ENCODE results near the gene DSE.

DSE gene

DNA sequence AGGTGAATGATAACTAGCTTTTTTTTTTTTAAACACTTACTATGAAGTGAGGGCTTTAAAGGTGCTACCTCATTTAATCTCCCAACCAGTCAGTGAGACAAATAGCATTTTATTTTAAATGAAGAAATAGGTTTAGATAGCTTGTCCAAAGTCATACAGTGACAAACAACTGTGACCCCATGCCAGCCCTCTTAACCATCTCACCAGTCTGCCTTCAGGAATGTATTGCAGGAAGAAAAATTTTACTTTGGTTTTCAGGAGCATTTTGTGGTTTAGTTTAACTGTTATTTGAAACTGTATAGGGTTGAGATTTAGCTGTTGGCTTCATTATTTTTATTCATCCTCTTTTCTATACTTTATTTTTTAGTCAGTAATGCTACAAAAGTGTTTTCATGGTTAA lies 18.6 kb downstream of the DSE start:
- DNase-seq, result peak; percentile 26

DNA sequence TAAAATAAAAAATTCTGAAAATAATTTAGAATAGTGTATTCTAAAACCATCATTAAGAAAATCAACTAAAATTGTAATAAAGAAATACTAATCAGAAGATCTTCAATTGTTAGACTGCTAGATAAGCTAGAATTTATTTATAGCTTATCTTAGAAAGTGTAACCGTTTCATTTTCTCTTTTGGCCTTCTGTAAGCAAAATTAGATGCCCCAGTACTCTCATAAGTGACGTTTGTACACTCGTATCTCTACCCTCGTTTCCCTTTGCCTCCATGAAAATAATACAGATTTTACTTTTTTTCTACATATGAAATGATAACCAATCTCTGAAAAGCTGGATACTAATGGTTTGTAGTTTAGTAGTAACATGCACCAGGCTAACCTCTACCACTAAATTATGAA lies 19.8 kb downstream of the DSE start:
- no peak for DNase-seq

DNA sequence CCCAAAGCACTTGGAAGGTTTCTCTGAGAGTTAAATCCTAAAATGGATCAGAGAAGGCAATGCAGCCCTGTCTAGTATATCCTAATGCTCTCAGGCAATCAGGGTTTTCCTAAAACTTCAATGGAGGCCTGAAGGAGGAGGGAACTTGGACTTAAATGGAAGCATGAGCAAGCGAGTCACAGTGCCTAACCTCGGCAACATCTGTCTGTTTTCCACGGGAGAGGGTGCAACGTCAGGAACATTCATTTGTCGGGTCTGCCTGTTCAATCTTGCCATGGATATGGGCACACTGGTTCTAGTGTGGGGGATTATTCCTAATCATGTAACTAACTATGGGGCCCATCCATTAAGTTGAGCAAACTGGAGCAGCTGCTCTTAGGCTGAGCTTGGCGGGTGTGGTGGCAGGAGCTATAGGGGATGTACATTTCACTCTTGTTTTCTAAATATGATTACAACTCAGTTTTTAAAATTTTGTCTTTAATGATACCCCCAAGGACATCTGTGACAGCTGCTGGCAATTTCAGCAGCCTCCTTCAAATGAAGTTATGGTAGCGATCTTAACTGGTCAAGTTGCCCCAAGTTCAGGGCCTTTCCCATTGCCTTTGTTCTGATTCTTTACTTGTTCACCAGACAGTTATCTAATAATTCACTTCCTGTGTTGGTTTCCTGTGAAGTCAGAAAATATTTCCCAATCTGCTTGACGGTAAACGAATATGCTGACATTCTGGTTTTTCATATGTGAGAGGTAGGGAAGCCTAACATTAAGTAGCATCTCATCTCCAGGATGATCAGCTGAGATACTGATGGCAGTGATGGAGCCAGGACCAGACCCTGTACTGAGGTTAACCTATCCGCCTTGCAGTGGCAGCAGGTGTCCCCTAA lies 21.6 kb downstream of the DSE start:
- peak; percentile 36 for DNase-seq

DNA sequence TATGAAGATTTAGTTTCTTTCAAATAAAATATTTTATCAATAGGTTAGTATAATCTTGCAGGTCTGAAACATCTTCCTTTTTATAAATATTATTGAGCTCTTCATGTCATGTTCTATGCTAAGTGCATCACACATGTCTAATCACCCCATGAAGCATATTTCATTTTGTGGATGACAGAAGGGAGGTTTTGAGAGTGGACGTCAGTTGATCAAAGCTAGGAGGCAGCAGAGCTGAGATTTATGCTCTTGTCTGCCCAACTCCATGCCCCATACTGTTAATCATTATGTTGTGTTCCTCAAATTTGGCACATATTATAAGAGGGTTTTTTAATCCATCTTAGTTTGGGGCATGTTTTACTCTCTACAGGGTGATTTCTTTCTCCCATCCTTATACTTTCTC lies 22.7 kb downstream of the DSE start:
- no peak for DNase-seq

DNA sequence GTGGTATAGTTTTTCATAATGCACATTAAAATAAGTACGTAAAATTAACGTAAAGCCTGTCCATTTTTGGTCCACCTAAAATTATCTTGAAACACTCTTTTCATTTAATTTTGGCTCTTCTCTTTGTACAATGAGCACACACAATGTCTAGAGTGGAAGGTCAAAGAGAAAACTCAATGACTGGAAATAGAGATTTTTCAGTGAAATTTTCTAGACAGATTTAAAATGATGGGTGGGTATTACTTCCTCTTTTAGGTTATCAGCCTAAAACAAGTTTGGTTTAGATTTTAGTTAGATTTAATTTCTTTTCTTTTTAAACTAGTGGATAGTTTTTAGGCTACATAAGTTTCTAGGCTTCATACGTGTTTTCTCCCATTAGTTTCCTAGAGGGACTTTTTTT lies 24.9 kb downstream of the DSE start:
- no peak for DNase-seq

DNA sequence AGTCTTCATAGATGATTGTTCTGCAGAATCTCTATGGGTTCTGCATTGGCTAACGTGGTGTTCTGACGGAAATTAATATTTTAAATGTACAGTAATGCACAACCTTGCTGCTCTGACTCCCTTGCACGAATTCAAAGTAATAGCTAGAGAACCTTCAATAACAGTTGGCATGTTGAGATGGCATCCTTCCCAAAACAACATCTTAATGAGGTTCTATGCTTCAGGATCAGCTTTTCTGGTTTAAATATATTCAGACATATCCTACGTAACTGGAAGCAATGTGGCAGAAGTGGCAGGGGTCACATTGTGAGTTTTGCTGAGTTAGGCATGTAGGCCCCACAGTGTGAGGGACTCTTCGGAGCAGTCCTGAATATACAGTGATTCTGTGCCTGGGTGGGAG lies 25.7 kb downstream of the DSE start:
- DNase-seq, result no peak

DNA sequence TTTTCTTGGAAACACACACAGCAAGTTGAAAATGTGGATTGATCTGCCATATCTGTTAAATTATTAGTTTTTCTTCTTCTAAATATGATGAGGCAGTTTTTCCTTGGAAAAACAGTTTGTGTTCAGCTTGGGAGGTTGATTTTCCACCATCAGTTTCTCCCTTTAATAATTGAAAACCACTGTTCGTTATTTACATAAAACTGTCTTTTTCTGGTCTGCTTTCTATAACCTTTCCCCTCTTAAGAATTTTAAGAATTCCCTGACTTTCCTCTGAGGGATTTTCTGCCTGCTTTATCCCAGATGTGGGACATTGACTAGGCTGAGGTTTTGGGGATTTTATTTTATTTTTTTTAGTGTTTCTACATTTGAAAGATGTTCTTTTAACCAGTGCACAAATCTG lies 27.2 kb downstream of the DSE start:
- peak; percentile 77 for DNase-seq

DNA sequence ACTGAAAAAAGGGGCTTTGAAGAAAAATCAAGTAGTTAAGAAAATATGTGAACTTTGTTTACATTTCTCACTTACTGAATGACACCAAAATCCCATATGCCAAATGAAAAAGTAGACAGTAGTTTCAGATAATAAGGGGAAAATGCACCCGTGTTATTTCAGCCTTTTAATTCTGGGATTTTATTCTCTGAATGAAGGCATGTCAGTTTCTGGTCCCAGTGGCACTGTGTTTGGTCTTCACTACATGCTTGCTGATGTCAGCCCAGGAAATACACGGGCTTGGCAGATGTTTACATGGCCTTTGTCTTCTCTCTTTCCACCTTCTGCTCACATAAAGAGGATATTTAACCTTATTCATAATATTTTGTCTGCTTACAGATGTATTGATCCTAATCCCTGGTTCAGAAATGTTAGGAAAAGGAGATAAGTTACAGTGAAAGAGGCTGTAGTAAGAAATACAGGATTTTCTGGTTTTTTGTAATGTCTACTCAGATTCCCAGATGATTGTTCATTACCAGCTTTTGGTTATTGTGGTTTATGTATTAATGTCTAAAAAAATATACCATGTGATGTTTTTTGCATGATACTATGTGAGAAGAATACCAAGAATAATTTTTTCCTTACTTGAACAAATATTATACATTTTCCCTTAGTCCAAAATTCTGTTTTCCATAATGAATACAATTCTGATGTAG lies 27.7 kb downstream of the DSE start:
- peak; percentile 60 for DNase-seq

DNA sequence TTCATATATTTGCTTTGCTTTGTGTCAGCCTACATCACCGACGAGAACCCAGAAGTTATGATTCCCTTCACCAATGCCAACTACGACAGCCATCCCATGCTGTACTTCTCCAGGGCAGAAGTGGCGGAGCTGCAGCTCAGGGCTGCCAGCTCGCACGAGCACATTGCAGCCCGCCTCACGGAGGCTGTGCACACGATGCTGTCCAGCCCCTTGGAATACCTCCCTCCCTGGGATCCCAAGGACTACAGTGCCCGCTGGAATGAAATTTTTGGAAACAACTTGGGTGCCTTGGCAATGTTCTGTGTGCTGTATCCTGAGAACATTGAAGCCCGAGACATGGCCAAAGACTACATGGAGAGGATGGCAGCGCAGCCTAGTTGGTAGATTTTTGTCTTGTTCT lies 28.5 kb downstream of the DSE start:
- DNase-seq, result no peak

DNA sequence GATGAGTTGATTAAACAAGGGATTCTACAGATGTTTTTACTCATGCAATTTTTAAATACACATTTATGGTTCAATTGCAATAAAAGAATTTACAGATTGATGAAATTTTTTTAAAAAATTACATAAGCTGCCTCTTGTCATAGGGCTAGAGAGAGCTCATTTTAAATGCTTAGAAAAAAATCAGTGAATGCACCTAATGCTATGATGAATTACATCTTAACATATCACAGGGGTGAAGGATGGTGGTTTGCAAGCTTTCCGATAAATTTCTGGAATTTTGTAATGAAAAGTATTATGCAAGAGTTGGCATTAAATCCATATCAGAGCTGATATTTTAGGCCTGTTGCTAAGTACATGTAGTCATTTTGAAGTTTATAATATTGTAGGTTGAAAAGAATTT lies 29.6 kb downstream of the DSE start:
- DNase-seq, result no peak

DNA sequence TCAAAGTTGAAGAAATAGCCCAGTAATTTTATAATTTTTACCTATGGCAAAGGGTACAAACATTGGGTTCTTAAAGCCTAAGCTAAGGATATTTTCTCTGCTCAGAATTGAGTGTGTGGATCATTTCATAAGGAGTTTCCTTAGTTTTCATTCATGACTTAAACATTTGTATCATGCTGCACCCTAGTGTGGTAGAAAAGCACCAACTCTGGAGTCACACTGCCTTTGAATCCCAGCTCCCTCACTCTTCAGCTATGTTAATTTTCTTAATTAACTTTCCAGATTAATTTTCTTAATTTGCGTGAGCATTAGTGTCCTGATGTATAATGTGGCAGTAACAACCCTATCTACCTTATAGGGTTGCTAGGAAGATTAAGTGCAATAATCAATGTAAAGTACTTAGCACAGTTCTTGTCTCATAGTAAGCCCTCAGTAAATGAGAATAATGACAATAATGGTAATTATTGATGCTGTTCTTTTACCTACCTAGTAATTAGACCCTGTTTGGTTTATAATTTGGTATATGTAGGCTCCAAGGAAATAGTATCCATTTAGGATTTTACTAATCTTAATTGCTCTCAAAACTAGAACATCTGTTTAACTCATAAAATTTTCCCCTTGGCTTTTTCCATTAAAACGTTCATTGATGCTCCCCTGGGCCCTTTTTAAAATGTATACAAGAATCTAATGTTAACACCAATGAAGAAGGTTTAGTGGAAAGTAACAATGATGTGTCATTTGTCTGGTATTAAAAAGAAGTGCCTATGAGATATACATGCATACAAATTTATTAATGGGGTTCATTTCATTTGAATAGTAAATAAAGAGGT lies 31.6 kb downstream of the DSE start:
- no peak for DNase-seq

DNA sequence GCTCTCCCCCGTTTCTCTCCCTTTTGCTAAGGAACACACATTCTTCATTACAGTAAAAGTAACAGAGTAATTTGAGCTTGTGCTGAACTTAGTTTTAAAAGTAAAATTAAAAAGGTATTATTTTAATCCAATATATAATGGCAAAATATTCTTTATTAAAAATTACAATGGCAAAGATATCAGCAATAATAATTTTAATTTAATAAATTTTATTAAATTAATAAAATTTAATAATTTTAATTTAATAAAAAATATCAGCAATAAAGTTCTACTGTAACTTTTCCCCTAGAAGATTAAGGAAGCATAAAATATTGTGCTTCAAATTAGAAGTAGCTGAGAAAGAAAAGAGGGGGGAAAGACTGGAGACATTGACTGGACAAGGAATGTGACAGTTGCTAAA lies 32.5 kb downstream of the DSE start:
- DNase-seq, result no peak

DNA sequence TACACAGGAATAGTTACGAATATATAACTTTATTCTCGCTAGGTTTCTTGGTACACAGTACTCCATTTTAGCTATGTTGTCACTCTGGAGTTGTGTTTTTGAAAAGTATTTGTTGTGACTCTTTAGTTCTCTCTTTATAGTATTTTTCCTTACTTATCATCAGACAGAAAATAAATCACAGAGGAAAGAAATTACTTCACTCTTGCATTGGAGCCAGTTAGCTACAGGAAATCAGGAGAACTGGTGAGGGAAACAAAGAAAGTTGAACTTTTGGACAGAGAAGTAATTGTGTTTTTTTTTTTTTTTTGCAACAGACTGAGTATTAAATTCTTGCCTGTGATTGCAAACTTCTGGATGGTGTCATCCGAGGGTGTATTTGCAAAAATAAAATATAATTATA lies 33.9 kb downstream of the DSE start:
- no peak for DNase-seq

DNA sequence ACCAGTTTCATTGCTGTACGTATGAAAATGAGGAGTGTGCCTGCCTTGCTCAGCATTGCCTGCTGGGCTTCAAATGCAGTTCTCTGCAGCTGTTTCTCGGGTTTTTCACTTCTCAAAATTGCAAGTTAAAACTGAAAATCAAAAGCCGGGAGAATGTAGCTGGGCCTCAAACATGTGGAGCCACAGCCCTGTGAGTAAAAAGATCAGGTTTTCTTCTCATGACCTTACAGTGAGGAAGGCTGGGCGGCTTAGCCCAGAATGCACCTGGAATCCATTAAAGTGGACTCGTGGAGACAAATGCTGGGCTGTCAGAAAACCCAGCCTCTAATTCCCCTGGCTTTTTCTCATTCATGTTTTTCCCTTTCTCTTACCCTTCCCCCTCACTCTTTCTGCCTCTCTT lies 34.4 kb downstream of the DSE start:
- peak; percentile 43 for DNase-seq

DNA sequence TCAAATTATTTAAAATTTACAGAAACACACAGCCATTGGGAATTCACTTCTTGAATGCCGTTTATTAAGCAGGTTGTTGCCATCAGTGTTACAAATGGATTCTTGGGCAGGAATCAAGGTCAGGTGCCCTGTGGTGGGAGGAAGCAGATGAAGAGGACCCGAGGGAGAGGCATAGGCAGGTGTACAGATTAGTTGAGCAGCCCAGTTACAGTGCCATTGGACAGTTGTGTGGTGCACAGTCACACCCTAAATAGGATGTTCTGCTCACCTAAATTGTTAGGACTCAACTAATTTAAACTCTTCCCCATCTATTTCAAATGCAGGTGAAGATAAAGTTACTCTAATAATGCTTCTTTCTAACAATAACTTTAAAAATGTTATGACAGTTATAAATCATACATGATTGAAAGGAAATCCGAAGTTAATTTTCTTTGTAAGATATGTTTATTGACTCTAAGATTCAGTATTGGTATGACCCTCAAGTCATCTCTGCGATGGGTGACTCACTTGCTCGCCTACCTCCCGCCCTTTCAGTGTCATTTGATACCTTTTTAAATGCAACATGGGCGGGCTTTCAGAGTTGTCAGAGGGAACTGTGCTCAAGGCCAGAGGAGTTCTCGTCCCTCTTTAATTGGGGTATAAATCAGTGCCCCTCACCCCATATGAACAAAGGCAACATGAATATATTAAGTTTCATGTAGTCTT lies 35.1 kb downstream of the DSE start:
- peak; percentile 81 for DNase-seq

DNA sequence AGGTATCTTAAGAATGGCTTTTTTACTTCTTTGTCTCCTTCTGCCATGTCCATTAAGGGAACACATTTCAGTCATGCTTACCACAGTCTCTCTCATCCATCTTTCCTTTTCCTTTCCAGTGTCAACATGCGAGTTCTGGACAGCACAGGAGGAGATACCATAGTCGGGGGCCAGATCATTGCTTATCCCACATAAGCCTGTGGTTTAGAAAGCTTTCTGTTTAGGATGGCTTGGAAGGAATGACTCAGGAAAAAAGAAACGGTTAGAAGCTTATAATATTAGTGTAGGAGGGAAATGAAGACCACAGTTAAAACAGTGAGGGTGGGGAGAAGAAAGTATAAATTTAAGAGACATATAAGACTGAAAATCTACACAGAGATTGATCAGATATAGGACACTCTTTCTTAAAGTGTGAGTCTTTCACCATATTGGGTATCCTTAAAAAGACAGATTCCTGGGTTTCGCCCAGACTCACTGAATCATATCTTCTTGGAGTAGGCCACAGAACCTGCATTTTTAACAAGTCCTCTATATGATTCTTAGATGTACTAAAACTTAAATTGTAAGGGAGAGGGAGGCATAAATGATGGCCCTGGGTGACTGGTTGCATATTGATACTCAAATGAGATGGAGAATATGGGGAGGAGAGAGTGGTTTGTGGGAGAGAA lies 36.1 kb downstream of the DSE start:
- DNase-seq, result peak; percentile 61

DNA sequence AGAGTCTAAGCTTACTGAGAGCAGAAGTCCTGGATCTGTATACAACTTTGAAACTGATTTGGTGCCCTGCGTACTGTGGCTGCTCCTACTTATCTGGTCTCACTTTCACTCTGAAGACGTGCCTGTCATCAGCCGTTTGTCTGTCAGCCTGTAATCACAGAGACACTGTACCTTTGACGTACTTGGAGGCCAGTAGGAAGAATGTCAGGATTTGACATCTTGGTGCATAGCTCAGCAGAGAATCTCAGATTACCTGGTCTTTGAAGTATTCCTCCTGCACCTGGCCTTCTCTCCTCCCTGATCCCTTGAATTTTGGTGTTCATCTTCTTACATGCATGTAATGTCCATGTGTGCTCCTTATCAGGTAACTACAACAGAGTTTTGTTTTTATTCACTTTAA lies 37.7 kb downstream of the DSE start:
- no peak for DNase-seq

DNA sequence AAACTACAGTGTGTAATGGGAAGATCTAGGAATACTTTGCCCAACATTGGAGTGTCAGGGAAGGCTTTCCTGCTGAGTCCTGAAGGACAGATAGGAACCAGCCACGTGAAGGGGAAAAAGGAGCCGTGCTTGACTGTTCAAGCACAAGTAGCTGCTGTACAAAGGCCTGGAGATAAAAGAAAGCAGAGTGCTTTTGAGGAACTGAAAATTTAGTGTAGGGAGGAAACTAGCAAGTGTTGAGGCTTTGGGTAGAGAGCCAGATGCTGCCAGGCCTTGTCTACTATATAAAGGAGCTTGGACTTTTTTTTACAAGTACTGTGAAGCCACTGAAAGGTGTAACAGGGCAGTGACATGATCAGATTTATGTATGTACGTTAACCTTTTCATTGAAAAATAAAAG lies 39.0 kb downstream of the DSE start:
- DNase-seq, result no peak

DNA sequence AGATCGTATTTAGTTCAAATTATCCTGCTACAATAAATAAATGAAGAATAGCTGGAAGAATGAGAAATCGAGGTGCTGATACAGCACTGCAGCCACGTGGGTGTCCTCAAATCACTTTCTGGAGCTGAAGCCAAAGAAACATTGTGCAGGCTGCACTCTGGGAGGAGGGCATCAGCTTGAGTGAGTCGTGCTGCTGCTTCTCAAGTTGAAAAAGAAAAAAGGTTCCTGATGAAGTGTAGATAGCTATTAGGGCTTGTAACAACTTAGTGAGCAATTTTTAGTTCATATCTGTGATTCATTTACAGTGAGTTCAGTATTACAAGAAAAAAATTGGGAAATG lies 40.5 kb downstream of the DSE start:
- peak; percentile 47 for DNase-seq

DNA sequence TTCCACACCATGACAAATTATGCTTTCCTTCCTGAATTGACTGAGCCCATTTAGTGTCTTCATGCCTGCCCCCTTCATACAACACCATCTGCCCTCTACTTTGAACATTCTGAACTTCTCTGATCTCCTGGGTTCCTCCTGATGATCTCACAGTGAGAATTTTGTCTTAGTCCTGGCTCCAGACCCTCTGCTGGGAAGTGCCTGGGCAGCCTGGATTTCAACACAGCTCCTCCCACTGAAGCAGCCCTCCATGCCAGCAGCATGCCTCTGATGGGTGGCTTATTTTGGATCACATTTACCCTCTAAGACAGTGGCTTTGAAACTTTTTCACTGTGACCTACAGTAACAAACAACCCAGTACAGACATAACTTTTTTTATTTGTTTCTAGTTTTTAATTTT lies 41.5 kb downstream of the DSE start:
- DNase-seq, result peak; percentile 35

DNA sequence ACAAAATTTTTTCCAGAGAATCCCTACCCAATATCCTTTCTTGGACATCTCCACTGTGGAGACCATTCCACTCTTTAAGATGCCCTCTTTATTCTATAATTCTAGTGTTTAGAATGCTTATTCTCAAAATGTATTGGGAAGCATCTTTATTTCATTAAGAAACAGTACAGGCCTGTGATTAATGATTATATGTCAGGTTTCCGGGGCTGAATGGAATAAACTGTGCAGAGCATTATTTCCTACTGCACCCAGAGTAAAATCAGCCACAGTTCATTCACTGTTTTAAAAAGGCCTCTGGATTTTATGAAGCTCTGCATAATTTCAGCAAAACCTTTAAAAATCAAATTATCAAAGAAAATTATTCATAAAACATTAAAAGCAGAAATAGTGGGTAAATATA lies 42.6 kb downstream of the DSE start:
- no peak for DNase-seq

DNA sequence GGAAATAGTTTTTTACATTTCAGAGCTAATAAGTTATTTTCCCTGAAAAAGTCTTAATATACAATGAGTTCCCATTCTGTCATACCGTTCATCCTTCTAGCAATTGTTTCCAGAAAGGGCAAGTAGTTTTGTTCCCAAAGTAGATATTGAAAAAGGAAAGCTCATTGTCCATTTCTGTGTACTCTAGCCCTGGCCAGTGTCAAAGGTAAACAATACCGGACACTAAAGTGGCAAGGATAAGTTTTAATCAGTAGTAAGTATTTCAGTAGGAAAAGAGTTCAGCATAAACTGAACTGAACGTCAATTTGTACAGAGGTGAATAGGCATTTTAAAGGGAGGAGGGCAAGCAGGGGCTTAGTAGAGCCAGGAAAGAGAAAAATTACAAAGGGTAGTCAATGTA lies 46.9 kb downstream of the DSE start:
- no peak for DNase-seq

Data from EL (cell line).